SU-DHL-6 (cell line): ENCODE measurements around the gene FBLN2.

Experiments used
- EZH2phosphoT487 ChIP-seq: fragments of 200-600 bp; sonication (generic), shearing (Covaris generic); conservative IDR thresholded peaks from 2 replicates; pipeline ENCODE4 v1.6.1; 2018; ENCODE audit warnings: mild to moderate bottlenecking, antibody characterized with exemption, low read length, moderate library complexity, mixed read lengths
- TF ChIP-seq, protein P1 (sequence below): fragments of 200-600 bp; sonication (generic); IDR thresholded peaks from one replicate; pipeline ENCODE4 v1.5.1; 2017; ENCODE audit warnings: antibody characterized with exemption, mild to moderate bottlenecking, low read length, moderate library complexity; ENCODE audit not compliant: insufficient read depth, poor library complexity, severe bottlenecking

DNA sequence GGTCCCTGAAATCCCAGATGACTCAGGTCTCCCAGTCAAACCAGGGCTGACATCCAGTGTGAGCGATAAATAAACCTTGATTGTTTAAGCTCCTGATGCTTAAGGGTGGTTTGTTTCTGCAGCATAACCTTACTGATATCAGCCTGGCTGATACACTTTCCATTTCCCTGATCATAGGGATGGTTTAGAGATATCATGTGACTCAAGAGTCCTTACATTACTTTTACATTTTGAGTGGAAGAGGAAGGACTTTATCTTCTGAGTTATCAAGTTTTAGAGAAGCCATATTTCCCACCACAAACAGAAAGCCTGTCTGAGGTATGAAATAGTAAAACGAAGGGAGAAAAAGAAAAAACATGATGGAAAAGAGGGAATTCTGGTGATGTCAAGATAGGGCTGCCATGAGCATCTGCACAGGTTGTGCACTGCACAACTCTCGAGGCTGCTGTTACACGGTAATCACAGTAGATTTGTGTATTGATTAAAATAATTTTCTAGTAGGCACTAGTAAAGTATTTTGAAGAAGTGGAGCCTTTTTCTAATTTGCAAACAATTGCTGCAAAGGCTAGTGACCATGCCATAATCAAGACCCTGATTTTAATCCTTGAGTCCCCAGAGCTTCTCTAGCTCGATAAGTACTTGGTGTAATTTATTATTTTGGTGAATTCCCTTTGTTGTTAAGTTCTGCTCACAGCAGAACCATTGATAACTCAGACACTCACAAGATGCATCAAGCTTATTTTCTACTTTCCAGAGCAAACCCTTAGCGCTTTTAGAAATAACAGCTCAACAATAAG is 34.1 kb upstream of the FBLN2 start:
- TF ChIP-seq, protein P1, sequence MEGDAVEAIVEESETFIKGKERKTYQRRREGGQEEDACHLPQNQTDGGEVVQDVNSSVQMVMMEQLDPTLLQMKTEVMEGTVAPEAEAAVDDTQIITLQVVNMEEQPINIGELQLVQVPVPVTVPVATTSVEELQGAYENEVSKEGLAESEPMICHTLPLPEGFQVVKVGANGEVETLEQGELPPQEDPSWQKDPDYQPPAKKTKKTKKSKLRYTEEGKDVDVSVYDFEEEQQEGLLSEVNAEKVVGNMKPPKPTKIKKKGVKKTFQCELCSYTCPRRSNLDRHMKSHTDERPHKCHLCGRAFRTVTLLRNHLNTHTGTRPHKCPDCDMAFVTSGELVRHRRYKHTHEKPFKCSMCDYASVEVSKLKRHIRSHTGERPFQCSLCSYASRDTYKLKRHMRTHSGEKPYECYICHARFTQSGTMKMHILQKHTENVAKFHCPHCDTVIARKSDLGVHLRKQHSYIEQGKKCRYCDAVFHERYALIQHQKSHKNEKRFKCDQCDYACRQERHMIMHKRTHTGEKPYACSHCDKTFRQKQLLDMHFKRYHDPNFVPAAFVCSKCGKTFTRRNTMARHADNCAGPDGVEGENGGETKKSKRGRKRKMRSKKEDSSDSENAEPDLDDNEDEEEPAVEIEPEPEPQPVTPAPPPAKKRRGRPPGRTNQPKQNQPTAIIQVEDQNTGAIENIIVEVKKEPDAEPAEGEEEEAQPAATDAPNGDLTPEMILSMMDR, result no peak
- TF ChIP-seq EZH2phosphoT487, result peak; percentile 92; the same call in 1 of the 2 replicates
